Erythroblast (primary cell): ENCODE data around the gene C6orf163.

Source experiments
- GATA1 ChIP-seq: IDR thresholded peaks from 2 replicates; pipeline ENCODE4 v1.6.1; 2011; ENCODE audit warnings: low read depth, mild to moderate bottlenecking, control low read depth, low read length, moderate library complexity
- POLR2A ChIP-seq: IDR thresholded peaks from 2 replicates; pipeline ENCODE4 v1.6.1; 2011; ENCODE audit warnings: mild to moderate bottlenecking, low read length

GRCh38 chr6:87384449-87384848 lies 39.8 kb downstream of the C6orf163 start:
- TF ChIP-seq POLR2A, result no peak
- TF ChIP-seq GATA1, result no peak
